Measurements from ENCODE around the gene REXO4.

DNA sequence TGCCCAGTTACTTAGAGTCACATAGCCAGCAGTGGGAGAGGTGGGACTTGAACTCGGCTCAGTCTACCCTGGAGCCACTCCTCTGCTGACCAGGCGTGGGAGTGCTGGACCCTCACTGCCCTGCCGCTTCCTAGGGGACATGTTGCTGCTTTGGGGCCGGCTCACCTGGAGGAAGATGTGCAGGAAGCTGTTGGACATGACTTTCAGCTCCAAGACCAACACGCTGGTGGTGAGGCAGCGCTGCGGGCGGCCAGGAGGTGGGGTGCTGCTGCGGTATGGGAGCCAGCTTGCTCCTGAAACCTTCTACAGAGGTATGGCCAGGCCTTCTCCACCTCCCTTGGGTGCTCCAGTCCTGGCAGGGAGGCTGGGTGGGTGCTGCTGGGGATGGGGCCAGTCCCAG is 38.6 kb upstream of the REXO4 start:
- TF ChIP-seq, protein P1, sequence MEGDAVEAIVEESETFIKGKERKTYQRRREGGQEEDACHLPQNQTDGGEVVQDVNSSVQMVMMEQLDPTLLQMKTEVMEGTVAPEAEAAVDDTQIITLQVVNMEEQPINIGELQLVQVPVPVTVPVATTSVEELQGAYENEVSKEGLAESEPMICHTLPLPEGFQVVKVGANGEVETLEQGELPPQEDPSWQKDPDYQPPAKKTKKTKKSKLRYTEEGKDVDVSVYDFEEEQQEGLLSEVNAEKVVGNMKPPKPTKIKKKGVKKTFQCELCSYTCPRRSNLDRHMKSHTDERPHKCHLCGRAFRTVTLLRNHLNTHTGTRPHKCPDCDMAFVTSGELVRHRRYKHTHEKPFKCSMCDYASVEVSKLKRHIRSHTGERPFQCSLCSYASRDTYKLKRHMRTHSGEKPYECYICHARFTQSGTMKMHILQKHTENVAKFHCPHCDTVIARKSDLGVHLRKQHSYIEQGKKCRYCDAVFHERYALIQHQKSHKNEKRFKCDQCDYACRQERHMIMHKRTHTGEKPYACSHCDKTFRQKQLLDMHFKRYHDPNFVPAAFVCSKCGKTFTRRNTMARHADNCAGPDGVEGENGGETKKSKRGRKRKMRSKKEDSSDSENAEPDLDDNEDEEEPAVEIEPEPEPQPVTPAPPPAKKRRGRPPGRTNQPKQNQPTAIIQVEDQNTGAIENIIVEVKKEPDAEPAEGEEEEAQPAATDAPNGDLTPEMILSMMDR (conservative IDR thresholded peaks at IDR 0.05; ENCODE audit: low read length): peak; percentile 55; the same call in 1 of the 2 replicates
- no peak for TF ChIP-seq EZH2phosphoT487 (IDR thresholded peaks at IDR 0.05; ENCODE audit: borderline replicate concordance)
